GM21515 (cell line): ENCODE data around the gene HTT.
"Not testable (repeated sequence)": the region's sequence is repeated elsewhere in the genome, so short reads cannot be mapped to it uniquely, and the experiment has no call there.

Experiments used
- ATAC-seq: cut with Tn5 transposase; IDR thresholded peaks from one replicate; pipeline ENCODE4 v1.9.1; 2021; ENCODE audit not compliant: unreplicated experiment

HTT gene

DNA sequence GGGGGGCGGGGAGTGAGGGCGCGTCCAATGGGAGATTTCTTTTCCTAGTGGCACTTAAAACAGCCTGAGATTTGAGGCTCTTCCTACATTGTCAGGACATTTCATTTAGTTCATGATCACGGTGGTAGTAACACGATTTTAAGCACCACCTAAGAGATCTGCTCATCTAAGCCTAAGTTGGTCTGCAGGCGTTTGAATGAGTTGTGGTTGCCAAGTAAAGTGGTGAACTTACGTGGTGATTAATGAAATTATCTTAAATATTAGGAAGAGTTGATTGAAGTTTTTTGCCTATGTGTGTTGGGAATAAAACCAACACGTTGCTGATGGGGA is 1.1 kb downstream of the HTT start:
- no peak for ATAC-seq

DNA sequence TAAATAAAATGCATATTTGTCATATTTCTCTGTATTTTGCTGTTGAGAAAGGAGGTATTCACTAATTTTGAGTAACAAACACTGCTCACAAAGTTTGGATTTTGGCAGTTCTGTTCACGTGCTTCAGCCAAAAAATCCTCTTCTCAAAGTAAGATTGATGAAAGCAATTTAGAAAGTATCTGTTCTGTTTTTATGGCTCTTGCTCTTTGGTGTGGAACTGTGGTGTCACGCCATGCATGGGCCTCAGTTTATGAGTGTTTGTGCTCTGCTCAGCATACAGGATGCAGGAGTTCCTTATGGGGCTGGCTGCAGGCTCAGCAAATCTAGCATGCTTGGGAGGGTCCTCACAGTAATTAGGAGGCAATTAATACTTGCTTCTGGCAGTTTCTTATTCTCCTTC is 3.3 kb downstream of the HTT start:
- peak; percentile 34 for ATAC-seq

DNA sequence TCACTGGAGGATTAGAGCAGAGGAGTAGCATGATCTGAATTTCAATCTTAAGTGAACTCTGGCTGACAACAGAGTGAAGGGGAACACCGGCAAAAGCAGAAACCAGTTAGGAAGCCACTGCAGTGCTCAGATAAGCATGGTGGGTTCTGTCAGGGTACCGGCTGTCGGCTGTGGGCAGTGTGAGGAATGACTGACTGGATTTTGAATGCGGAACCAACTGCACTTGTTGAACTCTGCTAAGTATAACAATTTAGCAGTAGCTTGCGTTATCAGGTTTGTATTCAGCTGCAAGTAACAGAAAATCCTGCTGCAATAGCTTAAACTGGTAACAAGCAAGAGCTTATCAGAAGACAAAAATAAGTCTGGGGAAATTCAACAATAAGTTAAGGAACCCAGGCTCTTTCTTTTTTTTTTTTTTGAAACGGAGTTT is 5.2 kb downstream of the HTT start:
- ATAC-seq = no peak

DNA sequence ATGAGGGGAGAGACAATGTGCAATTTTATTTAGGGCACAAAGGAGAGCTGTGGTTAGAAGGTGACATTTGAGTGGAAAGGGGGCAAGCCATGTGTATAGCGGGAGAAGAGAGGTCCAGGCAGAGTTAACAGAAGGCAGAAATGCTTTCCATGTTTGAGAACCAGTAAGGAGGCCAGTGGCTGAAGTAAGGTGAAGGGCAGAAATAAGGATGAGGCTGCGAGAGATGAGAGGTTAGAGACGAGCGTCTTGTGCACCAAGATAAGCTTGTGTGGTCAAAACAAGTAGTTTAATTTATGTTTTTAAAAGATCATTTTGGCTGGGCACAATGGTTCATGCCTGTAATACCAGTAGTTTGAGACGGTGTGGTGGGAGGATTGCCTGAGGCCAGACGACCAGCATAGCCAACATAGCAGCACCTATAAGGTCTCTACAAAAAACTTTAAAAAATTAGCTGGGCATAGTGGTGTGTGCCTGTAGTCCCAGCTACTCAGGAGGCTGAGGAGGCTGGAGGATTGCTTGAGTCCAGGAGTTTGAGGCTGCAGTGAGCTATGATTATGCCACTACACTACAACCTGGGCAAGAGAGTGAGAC is 8.5 kb downstream of the HTT start:
- no peak for ATAC-seq

DNA sequence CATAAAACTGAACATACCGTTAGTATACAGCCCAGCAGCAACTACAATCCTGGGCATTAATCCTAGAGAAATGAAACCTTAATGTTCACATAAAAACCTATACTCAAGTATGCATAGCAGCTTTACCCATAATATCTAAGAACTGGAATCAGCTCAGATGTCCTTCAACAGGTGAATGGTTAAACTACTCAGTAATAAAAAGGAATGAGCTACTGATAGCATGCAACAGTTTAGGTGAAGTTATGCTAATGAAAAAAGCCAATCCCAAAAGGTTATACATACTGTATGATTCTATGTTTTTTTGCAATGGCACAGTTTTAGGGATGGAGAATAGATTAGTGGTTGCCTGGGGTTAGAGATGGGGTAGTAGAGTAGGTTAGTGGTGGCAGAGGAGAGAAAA is 9.3 kb downstream of the HTT start:
- no peak for ATAC-seq

DNA sequence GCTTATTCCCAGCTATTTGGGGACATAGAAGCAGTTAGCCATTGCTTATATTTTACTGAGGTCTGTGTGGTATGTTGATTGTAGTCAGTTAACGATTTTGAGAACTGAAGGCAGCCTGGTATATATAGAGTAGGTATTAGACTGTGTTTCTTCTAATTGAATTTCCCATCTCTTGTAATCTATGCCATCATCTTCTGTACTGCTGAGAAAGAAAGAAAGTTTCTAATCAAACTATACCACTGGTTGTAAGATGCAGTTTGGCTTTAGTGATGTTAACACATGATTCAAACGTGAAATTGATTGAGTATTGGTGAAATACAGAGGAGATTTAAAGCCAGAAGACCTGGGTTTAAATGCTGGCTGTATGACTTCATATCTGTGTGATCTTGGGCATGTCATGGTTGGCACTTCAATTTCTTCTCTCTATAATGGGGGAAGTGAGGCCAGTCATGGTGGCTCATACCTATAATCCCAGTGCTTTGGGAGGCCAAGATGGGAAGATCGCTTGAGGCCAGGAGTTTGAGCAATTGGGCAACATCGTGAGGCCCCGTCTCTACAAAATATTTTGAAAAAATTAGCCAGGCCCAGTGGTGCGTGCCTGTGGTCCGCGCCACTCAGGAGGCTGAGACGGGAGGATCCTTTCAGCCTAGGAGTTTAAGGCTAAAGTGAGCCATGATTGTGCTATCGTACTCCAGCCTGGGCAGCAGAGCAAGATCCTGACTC is 11.6 kb downstream of the HTT start:
- ATAC-seq = no peak

DNA sequence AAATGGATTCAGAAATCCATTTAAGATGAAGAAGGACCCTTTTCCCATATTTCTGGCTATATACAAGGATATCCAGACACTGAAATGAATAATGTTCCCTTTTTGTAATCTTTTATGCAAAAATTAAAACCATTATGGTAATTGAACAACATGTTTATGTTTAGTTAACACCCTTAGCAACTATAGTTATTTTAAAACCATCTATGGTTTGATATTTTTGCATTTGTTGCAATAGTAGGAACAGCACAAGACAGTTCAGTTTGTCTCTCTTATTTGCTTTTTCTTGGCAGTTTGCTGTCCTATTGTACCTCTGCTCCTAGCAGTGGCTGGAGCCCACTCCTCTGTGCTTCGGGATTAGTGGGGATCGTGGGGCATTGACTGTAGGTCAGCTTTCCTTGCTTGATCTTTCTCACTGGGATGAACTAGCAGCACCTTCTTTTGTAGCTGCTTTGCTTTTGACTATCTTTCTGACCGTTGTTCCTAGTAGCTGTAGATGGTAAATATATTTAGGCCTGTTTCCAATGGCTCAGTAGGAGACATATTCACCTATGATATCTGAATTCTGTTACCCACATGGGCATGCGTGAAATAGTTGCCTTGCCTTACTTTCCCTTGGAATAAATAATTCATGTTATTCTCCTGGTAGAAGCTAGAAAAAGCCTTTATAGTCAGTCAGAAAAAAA is 12.8 kb downstream of the HTT start:
- ATAC-seq = no peak

DNA sequence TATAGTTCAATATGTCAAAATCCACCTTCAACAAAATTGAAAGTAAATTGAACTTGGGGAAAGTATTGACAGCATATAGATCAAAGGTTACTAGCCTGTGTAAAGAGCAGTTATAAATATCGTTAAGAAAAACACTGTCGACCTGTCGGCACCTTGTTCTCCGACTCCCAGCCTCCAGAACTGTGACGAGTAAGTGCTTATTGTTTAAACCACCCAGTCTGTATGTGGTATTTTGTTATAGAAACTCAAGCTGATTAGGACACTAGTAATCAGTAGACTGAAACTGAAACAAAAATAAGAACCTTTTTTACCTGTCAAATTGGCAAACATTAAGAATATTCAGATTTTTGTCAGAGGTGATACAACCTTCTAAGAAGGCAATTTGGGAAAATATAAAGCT is 17.0 kb downstream of the HTT start:
- ATAC-seq = no peak

DNA sequence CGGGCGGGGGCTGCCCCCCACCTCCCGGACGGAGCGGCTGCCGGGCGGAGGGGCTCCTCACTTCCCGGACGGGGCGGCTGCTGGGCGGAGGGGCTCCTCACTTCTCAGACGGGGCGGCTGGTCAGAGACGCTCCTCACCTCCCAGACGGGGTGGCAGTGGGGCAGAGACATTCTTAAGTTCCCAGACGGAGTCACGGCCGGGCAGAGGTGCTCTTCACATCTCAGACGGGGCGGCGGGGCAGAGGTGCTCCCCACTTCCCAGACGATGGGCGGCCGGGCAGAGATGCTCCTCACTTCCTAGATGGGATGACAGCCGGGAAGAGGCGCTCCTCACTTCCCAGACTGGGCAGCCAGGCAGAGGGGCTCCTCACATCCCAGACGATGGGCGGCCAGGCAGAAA is 20.2 kb downstream of the HTT start:
- not testable (repeated sequence) for ATAC-seq

DNA sequence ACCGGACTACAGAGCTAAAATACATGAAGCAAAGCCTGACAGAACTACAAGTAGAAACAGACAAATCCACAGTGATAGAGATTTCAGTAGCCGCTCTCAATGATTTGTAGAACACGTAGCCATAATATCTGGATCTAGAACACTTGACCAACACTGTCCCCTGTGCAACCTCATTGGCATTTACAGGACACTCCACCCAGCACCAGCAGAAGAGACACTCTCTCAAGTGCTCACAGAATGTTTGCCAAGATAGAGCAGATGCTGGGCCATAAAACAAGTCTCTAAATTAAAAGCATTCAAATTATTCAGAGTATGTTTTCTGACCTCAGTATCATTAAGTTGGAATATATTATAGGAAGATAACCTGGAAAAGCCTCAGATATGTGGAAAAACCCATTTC is 21.7 kb downstream of the HTT start:
- no peak for ATAC-seq

DNA sequence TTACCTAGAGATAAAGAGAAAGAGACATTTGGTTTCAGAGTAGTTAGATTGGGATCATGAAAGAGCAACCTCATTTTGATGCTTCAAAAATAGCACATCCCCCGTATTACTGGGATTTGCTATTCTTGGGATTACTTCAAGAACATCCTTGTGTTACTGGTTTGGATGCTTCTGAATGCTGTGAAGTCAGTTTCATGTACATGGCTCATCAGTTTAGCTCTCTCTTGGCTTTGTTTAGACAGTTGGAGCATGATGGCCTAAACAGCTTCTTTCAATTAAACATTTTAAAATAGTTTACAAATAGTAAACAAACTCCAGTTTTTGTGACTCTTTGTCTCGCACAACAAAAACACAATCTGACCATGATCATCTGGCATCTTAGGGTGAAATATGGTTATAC is 23.9 kb downstream of the HTT start:
- ATAC-seq = no peak

DNA sequence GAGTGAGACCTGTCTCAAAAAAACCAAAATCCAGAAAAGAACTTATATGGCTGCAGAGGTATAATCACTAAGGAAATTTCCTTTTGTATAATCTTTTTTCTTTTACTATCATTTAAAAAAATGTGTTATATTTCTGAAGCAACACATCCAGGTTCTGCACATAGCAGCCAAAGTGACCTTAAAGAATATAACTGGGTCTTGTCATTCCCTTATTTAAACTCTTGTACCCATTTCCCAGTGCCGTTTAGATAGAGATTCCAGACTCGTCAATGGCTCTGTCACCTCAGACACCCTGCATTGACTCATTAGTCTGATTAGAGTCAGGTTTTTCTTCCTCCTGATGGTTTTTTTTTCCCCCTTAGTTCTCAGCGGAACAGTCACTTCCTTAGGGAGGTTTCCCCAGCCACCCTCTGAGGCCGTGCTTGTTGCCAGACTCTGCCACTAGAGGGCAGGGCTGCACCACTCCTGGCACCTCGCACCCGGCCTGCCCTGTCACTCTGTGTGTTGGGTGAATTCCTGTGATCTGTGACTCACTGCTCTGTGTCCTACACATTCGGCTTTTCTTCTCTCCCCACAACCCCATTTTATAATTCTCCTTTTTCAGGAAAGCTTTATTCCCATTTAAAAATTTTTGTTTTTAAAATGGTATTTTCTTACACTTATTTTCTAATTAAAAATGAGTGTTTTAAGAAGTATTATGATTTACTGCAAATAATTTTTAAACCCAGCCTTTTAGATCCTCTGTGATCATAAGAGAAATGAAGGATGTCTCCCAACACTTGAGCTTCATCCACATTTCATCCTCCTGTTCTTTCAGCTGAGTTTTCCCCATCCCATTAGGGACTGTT is 32.1 kb downstream of the HTT start:
- ATAC-seq = peak; percentile 89

DNA sequence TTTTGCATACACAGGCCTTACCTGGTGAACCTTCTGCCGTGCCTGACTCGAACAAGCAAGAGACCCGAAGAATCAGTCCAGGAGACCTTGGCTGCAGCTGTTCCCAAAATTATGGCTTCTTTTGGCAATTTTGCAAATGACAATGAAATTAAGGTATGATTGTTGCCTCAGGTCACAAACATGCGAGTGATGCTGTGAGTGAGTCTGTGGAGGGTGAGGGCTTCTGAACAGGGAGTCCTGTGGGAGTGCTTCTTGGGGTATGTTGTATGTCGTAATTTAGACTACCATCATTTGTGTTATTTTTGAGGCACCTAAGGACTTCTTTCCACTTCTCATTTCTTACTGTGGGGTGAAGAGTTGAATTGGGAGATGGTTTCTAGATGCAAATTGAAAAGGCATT is 32.8 kb downstream of the HTT start:
- no peak for ATAC-seq

DNA sequence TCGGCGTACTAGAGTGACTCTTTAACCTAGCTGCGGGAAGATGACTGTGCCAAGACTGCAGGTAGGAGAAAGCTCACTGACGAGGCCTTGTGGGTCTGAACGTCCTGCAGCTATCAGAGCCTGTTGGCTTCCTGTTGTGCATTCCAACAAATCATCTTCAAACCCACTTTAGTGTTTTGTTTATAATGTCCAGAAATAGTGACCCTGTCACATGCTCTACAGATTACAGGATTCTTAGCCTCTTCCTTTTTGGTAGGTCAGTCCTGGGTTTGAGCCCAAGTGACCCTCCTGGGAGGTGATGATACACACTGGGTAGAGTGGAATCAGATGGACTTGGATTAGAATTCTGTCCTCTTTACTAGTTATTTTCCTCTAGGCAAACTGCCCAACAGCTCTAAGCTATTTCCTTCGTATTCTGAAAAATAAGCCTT is 33.2 kb downstream of the HTT start:
- ATAC-seq = no peak

DNA sequence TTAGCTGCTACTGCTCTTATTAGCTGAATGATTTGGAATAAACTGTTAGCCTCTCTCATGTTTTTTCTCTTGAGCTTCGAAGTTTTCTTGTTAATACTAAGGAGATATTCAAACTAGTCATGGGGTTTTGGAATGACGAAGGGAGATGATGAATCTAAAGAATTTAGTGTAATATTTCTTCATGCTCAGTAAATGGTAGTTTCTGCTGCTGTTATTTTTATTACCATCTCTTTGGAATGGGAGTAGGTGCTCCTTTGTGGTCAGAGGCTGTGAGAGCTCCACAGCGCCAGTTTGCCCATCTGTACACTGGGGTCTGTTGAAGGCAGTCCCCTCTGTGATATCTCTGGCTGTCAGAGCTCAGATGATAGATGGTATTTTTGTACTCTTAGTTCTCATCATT is 33.7 kb downstream of the HTT start:
- ATAC-seq = no peak

DNA sequence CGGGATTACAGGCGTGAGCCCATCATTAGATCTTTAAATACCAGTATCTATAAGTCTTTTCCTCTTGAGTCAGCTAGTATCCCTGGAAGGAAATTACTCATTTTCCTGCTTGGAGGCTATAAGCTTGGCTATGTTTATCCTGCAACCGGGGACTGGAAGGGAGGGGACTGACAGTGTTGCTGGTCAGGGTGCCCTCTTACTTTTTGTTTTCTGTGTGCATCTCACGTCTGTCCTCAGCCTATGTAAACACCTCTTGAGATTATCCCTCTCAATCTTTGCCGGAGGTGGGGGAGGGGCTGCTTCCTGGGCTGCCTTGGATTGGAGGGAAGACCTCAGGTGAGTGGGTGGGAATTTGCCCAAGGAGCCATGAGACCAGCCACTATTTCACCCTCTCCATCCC is 37.0 kb downstream of the HTT start:
- no peak for ATAC-seq

DNA sequence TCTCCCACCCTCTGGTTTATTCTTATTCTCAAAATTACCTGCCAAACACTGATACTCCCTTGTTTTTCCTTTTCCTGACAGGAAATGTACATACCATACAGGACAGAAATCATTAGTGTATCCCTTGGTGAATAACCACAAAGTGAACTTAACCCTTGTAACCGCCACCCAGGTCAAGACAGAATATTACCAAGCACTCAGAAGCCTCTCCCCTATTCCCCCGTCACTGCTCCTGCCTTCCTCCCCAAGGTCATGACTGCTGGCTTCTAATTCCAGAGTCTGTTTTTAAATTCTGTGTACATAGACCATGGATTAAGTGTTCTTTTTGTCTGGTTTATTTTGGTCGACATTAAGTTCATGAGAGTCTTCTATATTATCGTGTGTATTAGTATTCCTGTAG is 37.7 kb downstream of the HTT start:
- no peak for ATAC-seq

DNA sequence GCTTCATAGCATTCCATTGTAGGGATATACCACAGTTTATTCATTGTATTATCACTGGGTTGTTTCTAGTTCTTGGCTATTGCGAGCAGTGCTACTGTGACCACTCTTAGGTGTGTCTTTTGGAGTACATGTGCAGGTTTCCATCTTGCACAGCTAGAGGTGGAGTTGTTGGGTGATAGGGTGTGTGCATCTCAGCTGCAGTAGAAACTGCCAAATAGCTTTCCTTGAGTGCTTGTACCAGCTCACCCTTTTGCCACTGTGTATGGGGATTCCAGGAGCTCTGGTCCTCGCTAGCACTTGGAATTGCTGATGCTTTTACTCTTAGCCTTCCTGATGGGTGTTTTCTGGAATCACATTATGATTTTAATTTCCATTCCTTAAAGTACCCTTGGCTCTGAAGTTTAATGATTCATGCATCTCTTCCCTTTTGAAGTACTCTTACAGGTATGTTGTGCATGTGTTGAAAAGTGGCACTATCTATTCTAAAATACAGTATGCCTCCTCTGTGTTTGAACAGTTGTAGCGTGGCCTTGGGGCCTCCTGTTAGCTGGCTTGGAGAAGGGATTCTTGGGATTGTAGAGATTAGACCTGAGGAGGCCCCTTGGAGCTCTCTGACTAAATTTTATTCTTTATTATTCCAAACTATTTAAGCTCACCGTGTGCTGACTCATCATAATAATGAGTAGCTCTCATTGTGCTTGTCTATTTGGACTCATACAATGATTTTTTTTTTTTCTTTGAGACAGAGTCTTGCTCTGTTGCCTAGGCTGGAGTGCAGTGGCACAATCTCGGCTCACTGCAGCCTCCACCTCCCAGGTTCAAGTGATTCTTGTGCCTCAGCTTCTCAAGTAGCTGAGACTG is 38.4 kb downstream of the HTT start:
- no peak for ATAC-seq

DNA sequence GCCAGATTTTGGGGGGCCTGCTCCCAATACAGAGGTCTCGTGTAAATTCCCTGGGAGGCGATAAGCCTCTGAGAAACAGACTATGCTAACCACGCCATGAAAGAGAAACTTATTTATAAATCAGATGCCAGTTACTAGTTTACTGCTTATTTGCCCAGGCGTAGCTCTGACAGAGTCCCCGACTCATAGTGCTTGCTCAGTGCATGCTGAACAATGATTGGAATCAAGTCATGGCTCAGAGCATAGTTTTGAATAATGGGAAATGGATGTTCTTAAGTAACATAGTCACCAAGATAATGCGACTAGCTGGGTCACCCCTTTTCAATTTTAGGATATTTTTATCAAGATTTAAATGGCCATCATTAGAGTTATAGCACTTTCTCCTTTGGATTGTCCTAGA is 39.9 kb downstream of the HTT start:
- ATAC-seq = no peak

DNA sequence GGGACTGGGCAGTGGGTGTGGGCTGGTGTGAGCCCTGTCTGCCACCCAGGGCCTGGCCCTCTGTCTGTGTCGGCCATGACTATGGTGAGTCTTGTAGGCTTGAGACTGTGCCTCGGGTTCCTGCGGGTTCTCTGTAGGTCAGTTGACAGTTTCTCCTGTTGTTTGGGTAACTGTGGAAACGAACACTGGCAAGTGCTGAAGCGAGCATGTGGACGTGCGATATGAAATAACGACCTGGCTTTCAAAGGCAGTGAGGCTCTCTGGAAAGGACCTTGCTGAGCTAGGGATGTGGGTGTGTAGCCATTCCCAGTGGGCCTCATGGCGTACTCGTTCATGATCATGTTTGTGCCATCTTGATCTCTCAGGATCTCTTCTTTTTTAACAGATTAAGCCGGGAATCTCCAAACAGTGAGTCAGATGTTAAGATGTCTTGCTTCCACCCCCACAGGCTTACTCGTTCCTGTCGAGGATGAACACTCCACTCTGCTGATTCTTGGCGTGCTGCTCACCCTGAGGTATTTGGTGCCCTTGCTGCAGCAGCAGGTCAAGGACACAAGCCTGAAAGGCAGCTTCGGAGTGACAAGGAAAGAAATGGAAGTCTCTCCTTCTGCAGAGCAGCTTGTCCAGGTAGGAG is 41.3 kb downstream of the HTT start:
- ATAC-seq = no peak
